Heart right ventricle (tissue), 16 donors: Measurements from ENCODE around the gene PTPRN2. TPM values are rescaled to one million over a fixed set of nuclear protein-coding genes. Genes with fewer than 3 reads are reported as not detected.

ENCODE experiments used
- ATAC-seq, 8 donors: fragments of 200-7000 bp; cut with Tn5 transposase; one replicate each; pipeline ENCODE4 v1.9.1; 2020; ENCODE audit warnings: mild to moderate bottlenecking in 8 of 8, moderate library complexity in 8 of 8, moderate number of reproducible peaks in 1 of 8
- DNase-seq, 2 donors: peaks; one replicate each; pipeline ENCODE4 v3.0.0-alpha.2; 2020
- H3K27ac ChIP-seq, 10 donors: fragments of 200-600 bp; sonication (generic) in 2 of 10; one replicate each; pipeline versions ENCODE4 v1.5.0 to v1.8.0; 2020 to 2022; ENCODE audit warnings: mild to moderate bottlenecking in 3 of 10
- H3K27me3 ChIP-seq, 7 donors: fragments of 200-600 bp; one replicate each; pipeline ENCODE4 v1.8.0; 2021 to 2022; ENCODE audit warnings: mild to moderate bottlenecking in 2 of 7
- H3K36me3 ChIP-seq, 9 donors: fragments of 200-600 bp; sonication (generic) in 1 of 9; one replicate each; pipeline versions ENCODE4 v1.5.0 to v1.8.0; 2020 to 2022; ENCODE audit warnings: mild to moderate bottlenecking in 2 of 9
- H3K4me1 ChIP-seq, 9 donors: fragments of 200-600 bp; sonication (generic) in 1 of 9; one replicate each; pipeline versions ENCODE4 v1.5.0 to v1.8.0; 2020 to 2022; ENCODE audit warnings: mild to moderate bottlenecking in 4 of 9
- H3K4me3 ChIP-seq, 10 donors: fragments of 200-600 bp; sonication (generic) in 2 of 10; one replicate each; pipeline versions ENCODE4 v1.5.0 to v1.8.0; 2020 to 2022; ENCODE audit warnings: mild to moderate bottlenecking in 7 of 10, moderate library complexity in 2 of 10
- H3K9me3 ChIP-seq, 11 donors: fragments of 200-600 bp in 10 of 11; sonication (generic) in 2 of 11; one replicate each; pipeline versions ENCODE4 v1.5.0 to v1.8.0; 2013 to 2022; ENCODE audit warnings: mild to moderate bottlenecking in 2 of 11, control low read depth in 1 of 11, moderate library complexity in 1 of 11
- CTCF ChIP-seq, 9 donors: fragments of 200-600 bp; sonication (generic) in 2 of 9; IDR thresholded peaks; one replicate each; pipeline versions ENCODE4 v1.5.0 to v1.8.0; 2021 to 2022; ENCODE audit warnings: antibody characterized with exemption in 9 of 9, mild to moderate bottlenecking in 5 of 9, moderate library complexity in 1 of 9
- WGBS, 2 donors: extraction: QIAGEN DNeasy Blood & Tissue Kit; methylation state at CpG; one replicate each; pipeline ENCODE4 v1.1.7; 2013; ENCODE audit warnings: inconsistent platforms in 1 of 2; 5-methylcytosine and 5-hydroxymethylcytosine counted together
- intact Hi-C, 10 donors: fragments of 100-400 bp; cut with DNase I; formaldehyde crosslinking; loops; one replicate each; pipeline versions ENCODE4 v1.11.1 to v1.14.2; 2022
- polyA plus RNA-seq, 2 donors: library from polyadenylated mRNA; stranded (reverse); fragments of 200-250 nt; gene quantifications; one replicate each; pipeline ENCODE4 v1.2.3, GENCODE V29; 2013
- total RNA-seq, 10 donors: library from RNA; stranded (reverse); fragmentation: NEBNext Ultra II Directional in 3 of 10; extraction: Animal tissue kit (Norgen Biotek cat#: 25700) in 3 of 10; gene quantifications; one replicate each; pipeline versions ENCODE4 v1.2.1 to v1.2.4, GENCODE V29; 2021 to 2023
- donor health status: Arrhythmogenic right ventricular cardiomyopathy.
- donor health status: ischemic (EF 13 %, LVEDD 7.1; RV severe dilation, severe dysfunction).
- donor health status: healthy with polysubstance abuse.
- donor health status: DM: no; HTN: yes; CAD: no.
- donor health status: DM: no; HTN: no; CAD: no.
- donor health status: ischemic (EF 25% LVEDD 6.9; RV normal size, moderate dysfunction).
- donor health status: ischemic (EF 25% LVEDD 5.7; RV mildly dilated, moderate dysfunction).
- donor health status: healthy.
- donor health status: DM: yes; HTN: yes; CAD: no.
- donor health status: Ischemic cardiomyopathy.
- donor health status: ischemic (EF 35%, LVEDD 5.7; RV mildly dilated, moderate dysfunction).
- donor health status: nonischemic (EF 11% LVEDD 7.7; RV severe dilation, severe dysfunction).
- donor health status: DM: yes; HTN: yes; CAD: no.
- donor health status: PGD.
- donor health status: ischemic (EF 29% LVEDD 5.4; RV normal size, mild dysfunction).
- donor health status: nonischemic (EF 23%, LVEDD 6.1; RV moderate dilation, normal function).

Gene PTPRN2
- total and polyA plus RNA-seq, 12 donors, result 0.82 to 1.8 (median 1.3) TPM

GRCh38 chr7:157890921-157891401 lies 696.7 kb downstream of the PTPRN2 start:
- Histone ChIP-seq H3K27ac (no peak overlapping the region), H3K36me3 (no peaks in the 10 kb centered on the region), H3K4me1 (no peaks in the 10 kb centered on the region), H3K27me3 (peaks cover 0 to 23% (median 4%) of the 10 kb centered on the region in 7 donors), H3K9me3 (no peaks in the 10 kb centered on the region), H3K4me3 (no peak overlapping the region)
- TF ChIP-seq CTCF (IDR thresholded peaks at IDR 0.05), result no peak
- ATAC-seq, result no peak
- intact Hi-C loops, result loop anchor here in 1 of 10 donors (2.0 kb wide), 1 partner anchor 38 kb away; no protein-coding TSS in a partner anchor
- no peak for DNase-seq
- 71 to 72% methylated on average over 9 of the region's 9 CpGs for WGBS, 2 donors

DNA sequence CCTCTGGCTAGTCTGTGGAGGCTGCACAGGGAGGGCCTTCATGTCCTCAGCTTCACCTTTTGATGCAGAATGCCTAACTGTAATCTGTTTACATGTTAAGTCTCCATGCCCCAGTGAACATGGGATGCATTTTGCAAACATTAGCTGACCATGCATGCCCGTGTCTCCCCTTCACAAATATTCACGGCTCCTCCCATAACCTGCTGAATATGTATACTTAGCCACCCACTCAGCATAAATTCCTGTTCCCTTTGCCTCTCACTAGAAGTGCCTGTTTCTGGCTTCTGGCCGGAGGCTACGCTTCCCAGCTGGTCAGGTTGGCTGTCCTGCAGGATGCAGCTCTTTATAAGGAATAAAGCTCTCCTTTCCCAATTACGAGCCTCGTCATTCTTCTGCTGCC lies 698.1 kb downstream of the PTPRN2 start:
- peaks cover 0 to 6% (median 0%) of the 10 kb centered on the region in 11 donors for H3K9me3 ChIP-seq
- no peaks in the 10 kb centered on the region for H3K36me3 ChIP-seq
- no peak overlapping the region for H3K27ac ChIP-seq
- H3K4me1 ChIP-seq, result no peaks in the 10 kb centered on the region
- 81 to 86% methylated on average over 6 of the region's 6 CpGs for WGBS, 2 donors
- ATAC-seq (no peak), DNase-seq (no peak)
- peaks cover 0 to 23% (median 4%) of the 10 kb centered on the region in 7 donors for H3K27me3 ChIP-seq
- intact Hi-C loops, result loop anchor here in 1 of 10 donors (10.0 kb wide), 1 partner anchor 455 kb away; no protein-coding TSS in a partner anchor
- no peak overlapping the region for H3K4me3 ChIP-seq
- no peak for TF ChIP-seq CTCF (IDR thresholded peaks at IDR 0.05)

DNA sequence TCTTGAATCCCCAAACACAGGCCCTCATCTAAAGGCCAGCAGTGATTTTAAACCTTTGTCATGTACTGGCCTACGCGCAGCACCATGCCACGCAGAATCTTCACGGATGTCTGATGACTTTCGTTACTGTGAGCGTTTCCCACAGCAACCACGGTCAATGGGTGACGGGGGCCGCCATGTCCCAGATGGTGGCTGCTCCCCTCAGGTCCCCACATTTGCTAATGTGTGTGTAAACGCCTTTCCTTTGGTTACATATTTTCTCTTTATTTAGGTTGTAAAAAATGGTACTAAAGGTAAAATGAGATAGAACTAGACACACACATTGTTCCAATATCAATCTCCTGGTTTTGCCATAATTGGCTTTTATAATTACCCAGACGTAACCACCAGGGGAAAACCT lies 699.0 kb downstream of the PTPRN2 start:
- Histone ChIP-seq H3K27me3 (peaks cover 0 to 19% (median 4%) of the 10 kb centered on the region in 7 donors), H3K4me3 (no peak overlapping the region), H3K4me1 (no peaks in the 10 kb centered on the region), H3K27ac (no peak overlapping the region), H3K9me3 (peaks cover 0 to 12% (median 0%) of the 10 kb centered on the region in 11 donors), H3K36me3 (no peaks in the 10 kb centered on the region)
- DNase-seq (no peak), ATAC-seq (no peak)
- intact Hi-C loops, result loop anchor here in 1 of 10 donors (10.0 kb wide), 1 partner anchor 454 kb away; no protein-coding TSS in a partner anchor
- no peak for TF ChIP-seq CTCF (IDR thresholded peaks at IDR 0.05)
- 81 to 86% methylated on average over 11 of the region's 11 CpGs for WGBS, 2 donors

DNA sequence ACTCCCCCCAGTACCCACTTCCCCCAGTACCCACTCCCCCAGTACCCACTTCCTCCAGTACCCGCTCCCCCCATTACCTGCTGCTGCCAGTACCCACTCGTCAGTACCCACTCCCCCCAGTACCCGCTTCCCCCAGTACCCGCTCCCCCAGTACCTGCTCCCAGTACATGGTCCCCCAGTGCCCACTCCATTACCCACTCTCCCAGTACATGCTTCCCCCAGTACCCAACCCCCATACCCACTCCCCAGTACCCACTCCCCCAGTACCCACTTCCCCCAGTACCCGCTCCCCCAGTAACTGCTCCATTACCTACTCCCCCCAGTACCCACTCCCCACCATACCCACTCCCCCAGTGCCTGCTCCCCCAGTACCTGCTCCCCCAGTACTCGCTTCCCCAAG lies 700.2 kb downstream of the PTPRN2 start:
- Histone ChIP-seq H3K36me3 (no peaks in the 10 kb centered on the region), H3K9me3 (peaks cover 0 to 14% (median 0%) of the 10 kb centered on the region in 11 donors), H3K4me3 (no peak overlapping the region), H3K4me1 (no peaks in the 10 kb centered on the region), H3K27ac (no peak overlapping the region), H3K27me3 (peaks cover 0 to 17% (median 0%) of the 10 kb centered on the region in 7 donors)
- no peak for ATAC-seq
- intact Hi-C loops, result loop anchor here in 1 of 10 donors (10.0 kb wide), 1 partner anchor 453 kb away; no protein-coding TSS in a partner anchor
- no peak for TF ChIP-seq CTCF (IDR thresholded peaks at IDR 0.05)
- WGBS, 2 donors, result 83 to 85% methylated on average over 6 of the region's 6 CpGs
- DNase-seq, result no peak
